Neural progenitor cell (in vitro differentiated cells): ENCODE data around the gene TEAD1. TPM values are rescaled to one million over a fixed set of nuclear protein-coding genes. Genes with fewer than 3 reads are reported as not detected.

ENCODE experiments used
- DNase-seq: peaks from one replicate; pipeline ENCODE4 v3.0.0-alpha.2; 2016; ENCODE audit warnings: low spot score
- H2AFZ ChIP-seq: fragments of 200-600 bp; sonication (generic); replicated peaks from 2 replicates; pipeline ENCODE4 v1.6.1; 2016; ENCODE audit warnings: antibody characterized with exemption
- H3F3A ChIP-seq: fragments of 200-600 bp; sonication (generic); 2 replicates; pipeline ENCODE4 v1.6.1; 2016; ENCODE audit warnings: antibody characterized with exemption, low read depth
- H3K27ac ChIP-seq: fragments of 200-600 bp; sonication (generic); 2 replicates; pipeline ENCODE4 v1.5.1; 2016; ENCODE audit warnings: mild to moderate bottlenecking
- H3K27me3 ChIP-seq: fragments of 200-600 bp; sonication (generic); 2 replicates; pipeline ENCODE4 v1.6.1; 2016; ENCODE audit warnings: mild to moderate bottlenecking, moderate library complexity
- H3K36me3 ChIP-seq: fragments of 200-600 bp; sonication (generic); 2 replicates; pipeline ENCODE4 v1.5.1; 2016
- H3K4me1 ChIP-seq: fragments of 200-600 bp; sonication (generic); 2 replicates; pipeline ENCODE4 v1.6.1; 2016; ENCODE audit warnings: mixed run types
- H3K4me2 ChIP-seq: fragments of 200-600 bp; sonication (generic); 2 replicates; pipeline ENCODE4 v1.6.1; 2016
- H3K4me3 ChIP-seq: fragments of 200-600 bp; sonication (generic); 2 replicates; pipeline ENCODE4 v1.5.1; 2016
- H3K79me2 ChIP-seq: fragments of 200-600 bp; sonication (generic); 2 replicates; pipeline ENCODE4 v1.6.1; 2016; ENCODE audit warnings: low read depth
- H3K9ac ChIP-seq: fragments of 200-600 bp; sonication (generic); 2 replicates; pipeline ENCODE4 v1.6.1; 2016
- H3K9me3 ChIP-seq: fragments of 200-600 bp; sonication (generic); 2 replicates; pipeline ENCODE4 v1.5.1; 2016; ENCODE audit warnings: low read depth
- H4K20me1 ChIP-seq: fragments of 200-600 bp; sonication (generic); 2 replicates; pipeline ENCODE4 v1.6.1; 2016; ENCODE audit warnings: low read depth
- H3K27ac Mint-ChIP-seq: 3 replicates; pipeline ENCODE4 v1.8.0; 2021; ENCODE audit warnings: mixed read lengths
- H3K27me3 Mint-ChIP-seq: 2 replicates; pipeline ENCODE4 v1.8.0; 2022; ENCODE audit warnings: low read depth, mild to moderate bottlenecking, inconsistent platforms, moderate library complexity, mixed read lengths; ENCODE audit not compliant: insufficient read depth
- H3K36me3 Mint-ChIP-seq: 3 replicates; pipeline ENCODE4 v1.8.0; 2021; ENCODE audit warnings: mixed read lengths
- H3K4me1 Mint-ChIP-seq: 3 replicates; pipeline ENCODE4 v1.8.0; 2021; ENCODE audit warnings: mixed read lengths
- H3K4me3 Mint-ChIP-seq: 3 replicates; pipeline ENCODE4 v1.8.0; 2021; ENCODE audit warnings: mild to moderate bottlenecking, moderate library complexity, mixed read lengths
- H3K9me3 Mint-ChIP-seq: 3 replicates; pipeline ENCODE4 v1.8.0; 2020; ENCODE audit warnings: mixed read lengths
- EZH2 ChIP-seq: fragments of 200-600 bp; sonication (generic); IDR thresholded peaks from 2 replicates; pipeline ENCODE4 v1.6.1; 2017; ENCODE audit warnings: antibody characterized with exemption, mild to moderate bottlenecking, moderate library complexity
- EZH2phosphoT487 ChIP-seq: fragments of 200-600 bp; sonication (generic); IDR thresholded peaks from 2 replicates; pipeline ENCODE4 v1.6.1; 2017; ENCODE audit warnings: antibody characterized with exemption
- total RNA-seq: library from RNA; depleted of rRNA; stranded (reverse); fragments of >200 nt; gene quantifications from 2 replicates; pipeline ENCODE4 v1.2.3, GENCODE V29; 2015; ENCODE audit warnings: low replicate concordance
- TF ChIP-seq, protein P1 (sequence below): fragments of 200-600 bp; sonication (generic); IDR thresholded peaks from 2 replicates; pipeline ENCODE4 v1.5.1; 2017; ENCODE audit warnings: antibody characterized with exemption, mild to moderate bottlenecking

TEAD1 gene
- total RNA-seq, 1 donor from 2014 or later, result 98.3 TPM

GRCh38 chr11:12854297-12854661, 180.1 kb downstream of the TEAD1 start:
- Histone ChIP-seq H3K9ac (no peak overlapping the region), H3K4me3 (no peak overlapping the region), H3K9me3 (no peaks in the 10 kb centered on the region), H3K27me3 (no peaks in the 10 kb centered on the region), H4K20me1 (peaks cover 16% of the 10 kb centered on the region), H3K4me2 (no peak overlapping the region), H3K79me2 (peaks cover 100% of the 10 kb centered on the region), H2AFZ (no peak overlapping the region), H3F3A (no peaks in the 10 kb centered on the region), H3K27ac (no peak overlapping the region), H3K36me3 (no peaks in the 10 kb centered on the region), H3K4me1 (peaks cover 8% of the 10 kb centered on the region)
- TF ChIP-seq, protein P1, sequence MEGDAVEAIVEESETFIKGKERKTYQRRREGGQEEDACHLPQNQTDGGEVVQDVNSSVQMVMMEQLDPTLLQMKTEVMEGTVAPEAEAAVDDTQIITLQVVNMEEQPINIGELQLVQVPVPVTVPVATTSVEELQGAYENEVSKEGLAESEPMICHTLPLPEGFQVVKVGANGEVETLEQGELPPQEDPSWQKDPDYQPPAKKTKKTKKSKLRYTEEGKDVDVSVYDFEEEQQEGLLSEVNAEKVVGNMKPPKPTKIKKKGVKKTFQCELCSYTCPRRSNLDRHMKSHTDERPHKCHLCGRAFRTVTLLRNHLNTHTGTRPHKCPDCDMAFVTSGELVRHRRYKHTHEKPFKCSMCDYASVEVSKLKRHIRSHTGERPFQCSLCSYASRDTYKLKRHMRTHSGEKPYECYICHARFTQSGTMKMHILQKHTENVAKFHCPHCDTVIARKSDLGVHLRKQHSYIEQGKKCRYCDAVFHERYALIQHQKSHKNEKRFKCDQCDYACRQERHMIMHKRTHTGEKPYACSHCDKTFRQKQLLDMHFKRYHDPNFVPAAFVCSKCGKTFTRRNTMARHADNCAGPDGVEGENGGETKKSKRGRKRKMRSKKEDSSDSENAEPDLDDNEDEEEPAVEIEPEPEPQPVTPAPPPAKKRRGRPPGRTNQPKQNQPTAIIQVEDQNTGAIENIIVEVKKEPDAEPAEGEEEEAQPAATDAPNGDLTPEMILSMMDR, result no peak
- TF ChIP-seq EZH2, result no peak
- no peak for TF ChIP-seq EZH2phosphoT487
- H3K4me3 Mint-ChIP-seq, result no peak overlapping the region
- H3K4me1 Mint-ChIP-seq, result peaks cover 39% of the 10 kb centered on the region
- H3K27ac Mint-ChIP-seq, result no peak overlapping the region
- no peaks in the 10 kb centered on the region for H3K9me3 Mint-ChIP-seq
- DNase-seq, result no peak
- peaks cover 21% of the 10 kb centered on the region for H3K36me3 Mint-ChIP-seq
- H3K27me3 Mint-ChIP-seq, result peaks cover 6% of the 10 kb centered on the region

DNA sequence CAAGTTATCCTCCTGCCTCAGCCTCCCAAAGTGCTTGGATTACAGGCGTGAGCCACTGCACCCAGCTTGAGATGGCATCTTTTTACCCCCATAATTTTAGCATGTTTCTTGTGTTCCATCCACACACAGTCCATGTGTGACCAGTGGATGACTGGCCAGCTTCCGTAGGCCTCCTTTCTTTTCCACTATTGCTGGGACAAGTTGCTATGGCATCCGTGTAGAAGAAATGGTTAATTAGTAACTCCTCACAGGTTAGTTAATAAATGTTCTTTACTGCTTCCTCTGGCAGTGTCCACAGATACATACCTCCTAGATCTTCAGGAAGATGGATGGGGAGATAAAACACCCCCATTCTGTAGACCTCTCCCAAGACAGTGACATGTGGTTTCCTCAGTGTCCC, 180.6 kb downstream of the TEAD1 start:
- Mint-ChIP-seq H3K4me3 (no peak overlapping the region), H3K9me3 (no peaks in the 10 kb centered on the region), H3K27ac (peak overlapping the region; percentile 58), H3K27me3 (peaks cover 6% of the 10 kb centered on the region), H3K36me3 (peaks cover 21% of the 10 kb centered on the region), H3K4me1 (peaks cover 40% of the 10 kb centered on the region)
- peaks cover 13% of the 10 kb centered on the region for H3K4me1 ChIP-seq
- H3K4me2 ChIP-seq, result no peak overlapping the region
- no peak overlapping the region for H3K27ac ChIP-seq
- no peaks in the 10 kb centered on the region for H3F3A ChIP-seq
- no peaks in the 10 kb centered on the region for H3K36me3 ChIP-seq
- H4K20me1 ChIP-seq, result peaks cover 13% of the 10 kb centered on the region
- H3K4me3 ChIP-seq, result no peak overlapping the region
- DNase-seq, result no peak
- no peaks in the 10 kb centered on the region for H3K9me3 ChIP-seq
- no peak overlapping the region for H2AFZ ChIP-seq
- H3K9ac ChIP-seq, result no peak overlapping the region
- H3K79me2 ChIP-seq, result peaks cover 100% of the 10 kb centered on the region
- H3K27me3 ChIP-seq, result no peaks in the 10 kb centered on the region
- TF ChIP-seq, protein P1, result no peak
- TF ChIP-seq EZH2, result no peak
- TF ChIP-seq EZH2phosphoT487, result no peak

GRCh38 chr11:12856338-12856737, 182.1 kb downstream of the TEAD1 start:
- no peak overlapping the region for H3K9ac ChIP-seq
- Mint-ChIP-seq H3K9me3 (no peaks in the 10 kb centered on the region), H3K27me3 (peaks cover 6% of the 10 kb centered on the region), H3K4me1 (peaks cover 53% of the 10 kb centered on the region), H3K36me3 (peaks cover 25% of the 10 kb centered on the region), H3K4me3 (no peak overlapping the region), H3K27ac (no peak overlapping the region)
- H2AFZ ChIP-seq, result no peak overlapping the region
- peaks cover 11% of the 10 kb centered on the region for H3F3A ChIP-seq
- TF ChIP-seq EZH2phosphoT487, result no peak
- TF ChIP-seq, protein P1, result no peak
- no peak for TF ChIP-seq EZH2
- H3K27ac ChIP-seq, result no peak overlapping the region
- peaks cover 23% of the 10 kb centered on the region for H3K4me1 ChIP-seq
- no peaks in the 10 kb centered on the region for H3K36me3 ChIP-seq
- H3K9me3 ChIP-seq, result no peaks in the 10 kb centered on the region
- H4K20me1 ChIP-seq, result peaks cover 6% of the 10 kb centered on the region
- H3K4me2 ChIP-seq, result no peak overlapping the region
- DNase-seq, result no peak
- H3K4me3 ChIP-seq, result no peak overlapping the region
- peaks cover 100% of the 10 kb centered on the region for H3K79me2 ChIP-seq
- H3K27me3 ChIP-seq, result no peaks in the 10 kb centered on the region
